GM10266 (cell line): ENCODE results near the gene TBC1D14.
"Not testable (repeated sequence)": the region's sequence is repeated elsewhere in the genome, so short reads cannot be mapped to it uniquely, and the experiment has no call there.

Experiments used
- DNase-seq: peaks from one replicate; pipeline ENCODE4 v3.0.0; 2012; ENCODE audit errors: extremely low spot score
- TF ChIP-seq, protein P1 (sequence below): IDR thresholded peaks from 2 replicates; pipeline ENCODE4 v1.5.1; 2012; ENCODE audit warnings: mild to moderate bottlenecking, low read depth; ENCODE audit not compliant: control insufficient read depth, insufficient read depth; ENCODE audit errors: missing control alignments

The TBC1D14 gene

DNA sequence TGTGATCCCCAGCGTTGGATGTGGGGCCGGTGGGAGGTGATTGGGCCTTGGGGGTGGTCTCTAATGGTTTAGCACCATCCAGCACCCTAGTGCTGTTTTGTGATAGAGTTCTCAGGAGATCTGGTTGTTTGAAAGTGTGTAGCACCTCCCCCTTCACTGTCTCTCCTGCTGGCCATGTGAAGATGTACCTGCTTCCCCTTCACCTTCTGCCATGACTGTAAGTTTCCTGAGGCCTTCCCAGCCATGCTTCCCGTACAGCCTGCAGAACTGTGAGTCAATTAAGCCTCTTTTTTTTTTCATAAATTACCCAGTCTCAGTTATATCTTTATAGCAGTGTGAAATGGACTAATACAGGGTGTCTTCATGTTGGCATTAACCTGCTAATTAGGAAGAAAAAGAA, 19.3 kb upstream of the TBC1D14 start:
- TF ChIP-seq, protein P1, sequence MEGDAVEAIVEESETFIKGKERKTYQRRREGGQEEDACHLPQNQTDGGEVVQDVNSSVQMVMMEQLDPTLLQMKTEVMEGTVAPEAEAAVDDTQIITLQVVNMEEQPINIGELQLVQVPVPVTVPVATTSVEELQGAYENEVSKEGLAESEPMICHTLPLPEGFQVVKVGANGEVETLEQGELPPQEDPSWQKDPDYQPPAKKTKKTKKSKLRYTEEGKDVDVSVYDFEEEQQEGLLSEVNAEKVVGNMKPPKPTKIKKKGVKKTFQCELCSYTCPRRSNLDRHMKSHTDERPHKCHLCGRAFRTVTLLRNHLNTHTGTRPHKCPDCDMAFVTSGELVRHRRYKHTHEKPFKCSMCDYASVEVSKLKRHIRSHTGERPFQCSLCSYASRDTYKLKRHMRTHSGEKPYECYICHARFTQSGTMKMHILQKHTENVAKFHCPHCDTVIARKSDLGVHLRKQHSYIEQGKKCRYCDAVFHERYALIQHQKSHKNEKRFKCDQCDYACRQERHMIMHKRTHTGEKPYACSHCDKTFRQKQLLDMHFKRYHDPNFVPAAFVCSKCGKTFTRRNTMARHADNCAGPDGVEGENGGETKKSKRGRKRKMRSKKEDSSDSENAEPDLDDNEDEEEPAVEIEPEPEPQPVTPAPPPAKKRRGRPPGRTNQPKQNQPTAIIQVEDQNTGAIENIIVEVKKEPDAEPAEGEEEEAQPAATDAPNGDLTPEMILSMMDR: no peak
- no peak for DNase-seq

GRCh38 chr4:6890971-6891370, 18.7 kb upstream of the TBC1D14 start:
- DNase-seq: not testable (repeated sequence)

DNA sequence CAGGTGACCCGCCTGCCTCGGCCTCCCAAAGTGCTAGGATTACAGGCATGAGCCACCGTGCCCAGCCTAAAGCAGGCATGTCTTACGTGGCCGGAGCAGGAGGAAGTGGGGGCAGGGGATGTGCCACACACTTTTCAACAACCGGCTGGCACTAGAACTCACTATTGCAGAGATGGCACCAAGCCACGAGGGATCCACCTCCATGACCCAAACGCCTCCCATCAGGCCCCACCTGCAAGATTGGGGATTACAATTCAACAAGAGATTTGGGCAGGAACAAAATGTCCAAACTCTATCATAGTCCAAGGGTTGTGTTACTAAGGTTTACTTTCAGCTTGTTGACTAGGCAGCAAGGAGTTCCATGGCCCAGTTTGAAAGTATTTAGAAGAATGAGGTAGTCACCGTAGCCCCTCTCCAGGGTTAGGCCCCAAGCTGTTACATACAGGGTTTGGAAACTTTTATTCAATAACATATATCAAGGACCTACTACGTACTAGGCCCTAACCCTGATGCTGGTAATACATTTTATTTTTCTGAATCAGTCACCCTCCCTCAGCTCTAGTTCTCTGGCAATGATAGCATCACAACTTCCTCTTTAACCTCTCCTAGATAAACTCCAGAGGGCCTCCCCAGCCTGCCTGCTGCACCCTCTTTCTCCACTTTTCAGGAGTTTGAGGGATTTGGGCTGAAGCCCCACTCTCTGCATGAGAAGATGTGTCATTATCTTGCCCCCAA, 18.0 kb upstream of the TBC1D14 start:
- TF ChIP-seq, protein P1: no peak
- DNase-seq: no peak

DNA sequence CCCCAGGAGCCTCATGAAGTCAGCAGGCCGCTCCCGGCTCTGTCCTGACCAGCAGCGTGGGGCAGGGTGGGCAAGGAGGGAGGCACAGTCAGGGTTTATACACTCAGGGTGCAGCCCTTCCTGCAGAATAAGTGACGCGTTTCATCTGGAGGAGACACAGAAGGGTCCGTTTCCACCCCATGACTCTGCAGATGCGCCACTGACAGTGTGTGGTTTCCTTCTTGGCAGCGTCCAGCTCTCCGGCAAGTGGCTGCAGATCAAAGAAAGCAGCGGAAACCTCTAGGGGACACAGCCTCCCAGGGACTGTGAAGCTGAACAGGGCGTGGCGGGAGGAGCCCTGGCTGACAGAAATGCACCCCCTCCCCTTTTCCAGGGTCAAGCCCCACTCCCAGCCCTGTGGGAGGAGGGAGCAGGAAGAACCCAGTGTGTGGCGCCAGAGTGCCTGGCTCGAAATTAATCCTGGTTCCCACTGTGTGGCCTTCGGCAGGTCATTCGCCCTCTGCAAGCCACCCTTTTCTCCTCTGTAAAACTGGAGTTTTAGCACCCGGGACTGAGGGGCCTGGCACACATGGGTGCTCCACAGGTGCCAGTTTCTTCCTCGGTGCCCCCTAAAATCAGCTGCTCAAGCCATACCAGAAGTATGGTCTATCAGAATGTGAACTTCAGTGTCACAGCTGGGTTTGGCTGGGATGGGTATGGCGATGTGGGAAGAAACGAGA, 17.3 kb upstream of the TBC1D14 start:
- peak; percentile 53 for DNase-seq
- TF ChIP-seq, protein P1: peak; percentile 24

- no peak for DNase-seq
- TF ChIP-seq, protein P1: no peak
Observed at GRCh38 chr4:6892909-6893202, 16.8 kb upstream of the TBC1D14 start.

DNA sequence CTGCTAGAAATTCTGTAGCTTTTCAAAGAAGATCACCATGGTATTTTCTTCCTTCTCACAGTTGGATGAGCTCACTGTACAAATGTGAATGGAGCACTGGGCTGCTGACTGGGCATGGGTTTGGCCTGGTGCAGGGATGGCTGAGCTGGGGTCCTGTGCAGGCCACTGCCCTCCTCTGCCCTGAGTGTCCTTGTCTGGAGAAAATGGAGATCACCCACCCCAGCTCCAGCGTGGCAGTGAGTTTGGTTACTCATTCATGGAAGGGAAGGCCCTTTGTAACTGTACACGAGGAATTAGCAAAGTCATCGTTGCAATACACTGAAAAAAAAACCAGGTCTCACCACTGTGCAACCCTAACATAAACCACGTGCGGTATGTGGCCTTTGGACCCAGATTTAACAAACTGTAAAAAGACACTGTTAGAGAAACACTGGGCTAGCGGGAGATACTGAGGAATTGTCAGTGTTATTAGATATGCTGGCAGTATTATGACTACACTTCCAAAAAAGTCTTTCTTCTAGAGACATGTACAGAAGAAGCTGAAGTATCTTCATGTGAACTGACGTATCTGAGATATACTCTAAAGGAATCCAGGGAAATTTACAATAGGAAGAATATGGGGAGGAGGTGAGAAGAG, 16.1 kb upstream of the TBC1D14 start:
- TF ChIP-seq, protein P1: no peak
- no peak for DNase-seq

- DNase-seq: no peak
- TF ChIP-seq, protein P1: no peak
Observed at GRCh38 chr4:6894086-6894478, 15.5 kb upstream of the TBC1D14 start.
